Stimulated activated CD4-positive, alpha-beta T cell treated with anti-CD3 and anti-CD28 coated beads, Interleukin-1b, Interleukin-23, amount 100 ng/mL, for 48 hours (primary cell): ENCODE results near the gene ALG6.
"Not testable (repeated sequence)": the region's sequence is repeated elsewhere in the genome, so short reads cannot be mapped to it uniquely, and the experiment has no call there.

Source experiments
- DNase-seq: peaks from one replicate; pipeline ENCODE4 v3.0.0-alpha.2; 2020

ALG6 gene

DNA sequence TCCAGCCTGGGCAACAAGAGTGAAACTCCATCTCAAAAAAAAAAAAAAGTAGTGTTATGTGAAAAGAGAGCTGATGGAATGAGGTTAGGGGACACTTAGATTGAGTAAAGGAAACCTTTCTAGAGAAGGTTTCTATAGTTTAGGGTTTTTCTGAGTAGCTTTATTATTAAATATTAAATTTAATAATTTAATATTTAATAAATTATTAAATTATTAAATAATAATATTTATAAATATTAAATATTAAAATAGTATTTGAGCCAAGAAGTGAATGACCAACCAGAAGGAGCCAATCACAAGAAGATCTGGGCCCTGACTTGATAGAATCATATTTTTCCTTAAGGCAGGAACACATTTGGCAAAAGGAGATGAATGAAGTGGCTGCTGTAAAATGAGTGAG is 50.7 kb downstream of the ALG6 start:
- no peak for DNase-seq

DNA sequence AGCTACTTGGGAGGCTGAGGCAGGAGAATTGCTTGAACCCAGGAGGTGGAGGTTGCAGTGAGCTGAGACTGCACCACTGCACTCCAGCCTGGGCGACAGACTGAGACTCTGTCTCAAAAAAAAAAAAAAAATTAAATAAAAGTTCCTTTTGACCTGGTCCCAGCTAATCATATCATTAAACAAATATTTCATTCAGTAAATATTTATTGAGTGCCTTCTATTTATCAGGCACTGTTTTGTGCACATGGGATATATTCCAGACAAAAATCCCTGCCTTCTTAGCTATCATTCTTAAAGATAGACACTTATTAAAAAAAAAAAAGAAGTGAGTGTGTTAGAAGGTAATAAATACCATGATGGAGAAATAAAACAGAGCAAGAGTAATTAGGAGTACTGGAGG is 53.3 kb downstream of the ALG6 start:
- DNase-seq, result not testable (repeated sequence)

- no peak for DNase-seq
Observed at GRCh38 chr1:63423649-63424048, 56.2 kb downstream of the ALG6 start.

DNA sequence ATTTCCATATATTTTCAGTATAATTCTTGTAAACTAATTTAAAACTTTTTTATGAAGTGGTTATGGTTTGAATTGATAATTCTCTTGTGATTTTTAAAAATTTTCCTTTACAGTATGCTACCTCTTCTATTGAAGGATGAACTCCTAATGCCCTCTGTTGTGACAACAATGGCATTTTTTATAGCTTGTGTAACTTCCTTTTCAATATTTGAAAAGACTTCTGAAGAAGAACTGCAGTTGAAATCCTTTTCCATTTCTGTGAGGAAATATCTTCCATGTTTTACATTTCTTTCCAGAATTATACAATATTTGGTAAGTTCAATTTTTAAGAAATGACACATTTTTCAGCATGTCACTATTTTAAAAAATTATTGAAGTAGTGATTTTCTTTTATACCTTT is 61.4 kb downstream of the ALG6 start:
- DNase-seq, result no peak

GRCh38 chr1:63429281-63429680 is 61.9 kb downstream of the ALG6 start:
- no peak for DNase-seq

GRCh38 chr1:63435161-63435560 is 67.7 kb downstream of the ALG6 start:
- no peak for DNase-seq

DNA sequence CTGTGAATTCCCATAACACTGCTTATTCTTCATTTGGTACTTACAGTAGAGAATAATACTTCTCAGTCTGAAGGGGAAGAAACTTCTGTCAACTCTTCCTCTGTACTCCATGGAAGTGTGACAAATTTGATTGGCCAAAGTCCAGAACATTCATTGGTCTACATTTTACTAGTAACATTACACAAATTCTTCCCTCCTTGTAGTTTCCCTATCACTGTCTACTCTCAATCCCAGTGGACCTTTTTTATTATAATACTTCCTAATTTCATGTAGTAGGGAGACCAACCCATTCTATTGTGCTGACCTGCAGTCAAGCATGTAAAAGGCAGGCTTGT is 74.7 kb downstream of the ALG6 start:
- DNase-seq, result no peak

DNA sequence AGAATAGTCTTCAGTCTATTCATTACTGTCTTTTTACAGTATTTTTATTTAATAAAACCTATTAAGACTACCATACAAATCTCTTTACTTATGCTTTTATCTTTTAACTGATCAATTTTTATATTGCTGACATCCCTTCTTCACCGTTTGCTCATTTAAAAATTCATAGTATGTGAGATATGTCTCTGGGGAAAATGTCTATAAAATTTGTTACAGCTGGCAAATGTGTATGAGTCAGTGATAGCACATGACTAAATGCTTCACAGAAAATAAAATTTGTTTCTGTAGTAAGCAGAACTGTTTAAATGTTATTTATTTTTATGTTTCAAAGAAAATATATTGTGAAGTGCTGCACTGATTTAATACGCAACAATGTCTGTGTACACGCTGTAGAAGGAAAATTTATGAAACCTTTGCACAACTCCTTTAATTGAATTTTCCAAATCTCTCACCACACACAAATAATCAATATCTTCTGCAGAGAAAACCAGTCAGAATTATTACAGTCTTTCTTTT is 81.4 kb downstream of the ALG6 start:
- DNase-seq, result no peak

DNA sequence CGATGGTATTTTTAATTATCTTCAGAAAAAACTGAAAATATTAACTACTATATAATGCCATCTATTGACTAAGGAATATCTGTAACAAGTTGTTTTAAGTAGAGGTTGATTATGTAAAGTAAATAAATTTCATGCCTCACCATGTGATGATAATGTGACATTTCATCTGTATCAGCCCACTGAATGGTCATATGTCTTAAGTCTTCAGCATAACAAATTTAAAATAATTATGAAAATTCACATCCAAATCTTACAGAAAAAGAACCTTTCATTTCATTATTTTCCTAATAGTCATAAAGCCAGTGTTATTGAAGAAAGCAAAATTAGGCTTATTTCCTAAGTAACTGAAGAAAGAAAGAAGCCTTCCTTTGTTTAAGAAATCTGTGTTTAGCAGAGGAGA is 83.0 kb downstream of the ALG6 start:
- no peak for DNase-seq

GRCh38 chr1:63453232-63453631 is 85.8 kb downstream of the ALG6 start:
- no peak for DNase-seq

- no peak for DNase-seq
Observed at GRCh38 chr1:63454269-63454668, 86.8 kb downstream of the ALG6 start.

DNA sequence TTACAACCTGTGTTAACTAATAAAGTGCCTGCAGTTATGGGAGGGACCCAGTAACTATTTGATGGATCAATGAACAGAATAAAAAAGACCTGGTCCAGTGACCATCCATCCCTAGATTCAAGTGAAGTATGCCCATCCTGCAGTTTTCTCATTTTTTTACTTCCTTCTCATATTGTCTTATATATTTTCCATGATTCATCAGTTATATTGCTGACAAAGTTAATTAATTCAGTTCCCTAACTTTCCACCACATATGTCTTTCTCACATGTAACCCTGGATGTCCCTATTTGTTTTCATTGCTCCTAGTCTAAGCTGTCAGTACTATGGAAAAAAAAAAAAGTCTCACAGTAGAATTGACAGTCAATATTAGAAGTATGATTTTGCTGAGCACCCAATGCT is 91.3 kb downstream of the ALG6 start:
- no peak for DNase-seq

- DNase-seq, result no peak
Observed at GRCh38 chr1:63461661-63462230, 94.3 kb downstream of the ALG6 start.

GRCh38 chr1:63463248-63463647 is 95.8 kb downstream of the ALG6 start:
- no peak for DNase-seq

GRCh38 chr1:63466181-63466580 is 98.8 kb downstream of the ALG6 start:
- DNase-seq, result no peak

DNA sequence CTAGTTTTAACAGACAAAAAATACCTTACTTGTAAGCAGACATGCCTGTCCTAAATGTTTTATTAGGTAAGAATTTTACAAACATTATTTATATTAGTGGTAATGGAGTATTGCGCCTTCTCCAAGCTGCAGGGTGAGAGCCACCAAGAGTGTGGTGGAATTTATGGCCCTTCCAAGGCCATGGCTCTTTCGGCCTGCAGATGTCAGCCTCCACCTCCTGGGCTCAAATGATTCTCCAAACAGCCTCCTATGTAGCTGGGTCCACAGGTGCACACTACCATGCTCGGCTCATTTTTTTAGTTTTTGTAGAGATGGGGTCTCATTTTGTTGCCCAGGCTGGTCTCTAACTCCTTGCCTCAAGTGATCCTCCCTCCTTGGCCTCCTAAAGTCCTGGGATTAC is 99.3 kb downstream of the ALG6 start:
- DNase-seq, result no peak

GRCh38 chr1:63468683-63469082 is 101.3 kb downstream of the ALG6 start:
- DNase-seq, result not testable (repeated sequence)

DNA sequence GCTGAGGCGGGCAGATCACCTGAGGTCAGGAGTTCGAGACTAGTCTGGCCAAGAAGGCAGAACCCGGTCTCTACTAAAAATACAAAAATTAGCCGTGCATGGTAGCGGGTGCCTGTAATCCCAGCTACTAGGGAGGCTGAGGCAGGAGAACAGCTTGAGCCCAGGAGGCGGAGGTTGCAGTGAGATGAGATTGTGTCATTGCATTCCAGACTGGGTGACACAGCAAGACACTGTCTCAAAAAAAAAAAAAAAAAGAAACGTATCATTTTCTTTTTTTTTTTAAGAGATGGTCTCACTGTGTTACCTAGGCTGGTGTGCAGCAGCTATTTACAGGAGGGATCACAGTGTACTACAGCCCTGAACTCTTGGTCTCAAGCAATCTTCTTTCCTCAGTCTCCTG is 108.3 kb downstream of the ALG6 start:
- DNase-seq, result no peak

GRCh38 chr1:63480057-63480456 is 112.6 kb downstream of the ALG6 start:
- DNase-seq, result no peak

- DNase-seq, result no peak
Observed at GRCh38 chr1:63486629-63487028, 119.2 kb downstream of the ALG6 start.

GRCh38 chr1:63487336-63488065 is 120.1 kb downstream of the ALG6 start:
- no peak for DNase-seq
